ENCODE results near the gene TMEM187. TPM values are rescaled to one million over a fixed set of nuclear protein-coding genes. Genes with fewer than 3 reads are reported as not detected.

The TMEM187 gene
- total RNA-seq, result 4.3 TPM

DNA sequence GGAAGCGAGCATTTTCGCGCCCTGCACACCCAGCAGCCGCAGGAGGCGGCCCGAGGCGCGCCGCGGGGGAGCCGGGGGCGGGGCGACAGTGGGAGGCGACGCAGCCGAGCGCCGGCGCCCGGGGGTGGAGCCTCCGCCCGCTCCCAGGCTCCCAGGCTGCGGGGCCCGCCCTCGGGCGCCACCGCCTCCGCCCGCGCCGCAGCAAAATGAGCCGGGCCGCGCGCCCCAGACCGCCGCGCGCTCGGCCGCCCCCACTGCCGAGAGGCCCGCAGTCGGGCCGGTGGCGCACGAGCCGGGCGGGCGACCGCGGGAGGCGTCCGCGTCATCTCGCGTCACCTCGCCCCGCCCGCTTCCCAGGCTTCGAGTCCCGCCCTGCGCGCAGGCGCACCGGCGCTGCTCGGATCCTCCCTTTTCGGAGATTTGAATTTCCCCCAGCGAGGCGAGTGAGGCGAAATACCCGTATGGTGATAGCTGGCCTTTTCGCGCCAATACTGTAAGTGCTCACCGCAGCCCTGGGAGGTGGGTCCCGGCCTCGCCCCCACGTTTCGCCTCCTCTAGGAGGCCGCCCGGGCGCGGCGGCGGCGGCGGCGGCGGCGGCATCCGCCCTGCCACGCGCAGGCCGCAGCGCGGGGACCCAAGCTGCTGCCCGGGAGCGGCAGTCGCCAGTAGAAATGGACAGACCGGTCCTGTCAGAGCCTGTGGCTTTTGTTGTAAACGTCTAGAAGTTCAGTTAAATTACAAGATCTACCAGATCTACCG is at the start of gene TMEM187:
TSS of gene TMEM187 (plus strand) at position 387 of the 759 bp plus-strand sequence. CDS start 9,309 bp downstream, outside the sequence.

DNA sequence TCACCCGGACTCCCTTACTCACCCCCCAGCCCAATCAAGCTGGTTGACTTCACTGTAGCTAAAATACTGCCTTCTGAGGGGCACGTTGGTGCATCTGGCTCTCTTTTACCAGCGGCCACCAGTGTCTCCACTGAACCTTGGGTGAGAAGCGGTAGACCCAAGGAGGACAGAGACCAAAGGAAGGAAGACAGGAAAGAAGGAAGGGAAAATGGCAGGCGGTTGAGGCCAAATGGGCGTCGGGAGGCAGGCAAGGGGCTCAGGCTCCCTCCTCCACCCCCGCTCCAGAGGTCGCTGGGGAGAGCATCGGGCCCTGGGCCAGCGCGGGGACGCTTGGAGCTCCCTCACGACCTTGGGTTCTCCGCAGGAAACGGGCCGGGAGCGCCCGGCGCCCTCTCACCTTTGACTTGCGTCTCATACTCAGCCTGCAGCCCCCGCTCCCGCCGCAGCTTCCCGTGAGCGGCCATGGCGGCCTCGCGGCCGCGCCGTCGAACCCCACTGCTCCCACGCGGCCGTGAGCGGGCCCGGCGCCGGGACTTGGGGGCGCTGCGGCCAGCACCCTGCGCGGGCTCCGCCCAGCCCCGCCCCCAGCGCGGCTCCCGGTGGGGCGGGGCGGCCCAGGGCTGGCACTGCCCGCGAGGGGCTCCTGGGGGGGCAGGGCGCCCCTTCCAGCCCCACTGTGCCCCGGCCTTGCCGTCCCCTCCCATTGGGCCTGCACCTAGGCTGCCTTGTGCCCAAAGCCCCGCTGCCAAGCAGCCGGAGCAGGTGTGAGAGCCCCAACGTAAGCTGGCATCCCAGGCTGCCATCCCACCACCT is 46.6 kb upstream of the TMEM187 start, which contains the start of gene ARHGAP4:
TSS of gene ARHGAP4 (minus strand) at position 526 of the 813 bp plus-strand sequence. CDS start at position 464, 62 bp downstream.

DNA sequence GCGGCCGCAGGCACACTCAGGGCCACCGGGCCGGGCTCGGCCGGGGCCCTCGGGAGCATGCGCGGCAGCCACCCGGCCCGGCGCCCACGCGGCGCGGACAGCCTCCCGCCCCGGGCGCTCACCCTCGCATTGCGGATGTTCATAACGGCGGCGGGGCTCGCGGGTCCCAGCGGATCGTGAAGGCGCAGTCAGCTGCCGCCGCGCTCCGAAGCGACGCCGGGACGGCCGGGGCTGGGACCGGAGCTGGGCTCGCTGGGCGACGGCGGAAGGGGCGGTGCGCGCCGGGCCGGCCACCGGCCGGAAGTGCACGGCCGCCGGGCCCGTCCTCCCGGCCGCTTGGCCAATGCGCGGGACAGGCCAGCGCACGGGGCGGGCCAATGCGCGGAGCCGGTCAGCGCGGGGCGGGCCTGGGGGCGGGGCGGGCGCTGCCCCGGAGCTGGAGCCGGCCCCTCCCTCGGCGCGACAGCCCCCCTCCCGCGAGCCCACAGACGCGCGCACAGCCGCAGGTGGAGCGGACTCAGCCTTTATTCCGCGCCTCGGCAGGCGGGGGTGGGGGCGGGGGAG is 37.7 kb upstream of the TMEM187 start, which contains the start of gene NAA10:
TSS of gene NAA10 (minus strand) at position 276 of the 564 bp plus-strand sequence. CDS start at position 143, 133 bp downstream.

GRCh38 chrX:153944140-153944799 is 28.3 kb upstream of the TMEM187 start, which contains the start of gene RENBP:
RENBP (minus strand) TSS chrX:153944643; CDS start chrX:153944610, 33 bp downstream.

DNA sequence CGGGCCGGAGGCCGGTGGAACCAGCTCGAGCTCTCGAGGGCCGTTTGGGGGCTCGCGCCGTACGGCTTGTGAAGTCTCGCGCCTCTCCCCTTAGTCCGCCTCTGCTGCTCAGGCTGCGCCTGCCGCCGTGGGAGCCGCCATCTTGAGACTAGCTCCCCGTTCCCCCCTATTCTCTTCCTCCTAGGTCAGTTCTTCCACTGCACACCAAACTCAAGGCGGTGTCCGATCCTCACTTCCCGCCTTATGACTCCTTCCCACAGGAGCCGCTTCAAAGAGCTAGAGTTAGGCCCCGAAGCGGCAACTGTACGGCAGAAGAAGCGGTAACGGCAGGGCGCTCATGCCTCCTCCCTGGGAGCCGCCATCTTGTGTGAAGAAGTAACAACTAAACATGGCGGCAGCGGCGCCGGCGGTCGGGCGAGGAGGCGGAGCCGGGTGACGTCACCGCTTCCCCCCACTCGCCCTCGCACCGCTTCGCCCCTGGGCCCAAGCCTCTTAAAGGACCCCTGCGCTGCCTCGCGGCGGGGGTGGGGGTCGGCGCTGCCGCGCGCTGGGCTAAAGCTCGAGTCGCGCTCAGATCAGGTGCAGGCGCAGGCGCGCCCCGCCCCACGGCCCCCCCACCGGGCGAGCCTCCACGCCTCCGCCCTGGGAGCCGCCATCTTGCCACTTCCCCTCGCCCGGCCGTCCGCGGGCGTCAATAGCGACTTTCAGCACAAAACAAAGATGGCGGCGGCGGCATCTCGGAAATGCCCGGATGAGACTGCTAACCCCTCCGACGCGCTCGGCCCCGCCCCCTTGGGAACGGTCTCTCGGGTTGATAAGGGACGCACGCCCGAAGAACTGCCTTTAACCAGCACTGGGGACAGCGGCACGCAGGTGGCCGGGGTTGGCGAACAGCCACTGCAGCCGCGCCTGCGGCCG is 845 bp upstream of the TMEM187 start, which contains the start of gene HCFC1:
TSS of gene HCFC1 (minus strand) at position 369 of the 918 bp plus-strand sequence. CDS start 978 bp downstream, outside the sequence.

DNA sequence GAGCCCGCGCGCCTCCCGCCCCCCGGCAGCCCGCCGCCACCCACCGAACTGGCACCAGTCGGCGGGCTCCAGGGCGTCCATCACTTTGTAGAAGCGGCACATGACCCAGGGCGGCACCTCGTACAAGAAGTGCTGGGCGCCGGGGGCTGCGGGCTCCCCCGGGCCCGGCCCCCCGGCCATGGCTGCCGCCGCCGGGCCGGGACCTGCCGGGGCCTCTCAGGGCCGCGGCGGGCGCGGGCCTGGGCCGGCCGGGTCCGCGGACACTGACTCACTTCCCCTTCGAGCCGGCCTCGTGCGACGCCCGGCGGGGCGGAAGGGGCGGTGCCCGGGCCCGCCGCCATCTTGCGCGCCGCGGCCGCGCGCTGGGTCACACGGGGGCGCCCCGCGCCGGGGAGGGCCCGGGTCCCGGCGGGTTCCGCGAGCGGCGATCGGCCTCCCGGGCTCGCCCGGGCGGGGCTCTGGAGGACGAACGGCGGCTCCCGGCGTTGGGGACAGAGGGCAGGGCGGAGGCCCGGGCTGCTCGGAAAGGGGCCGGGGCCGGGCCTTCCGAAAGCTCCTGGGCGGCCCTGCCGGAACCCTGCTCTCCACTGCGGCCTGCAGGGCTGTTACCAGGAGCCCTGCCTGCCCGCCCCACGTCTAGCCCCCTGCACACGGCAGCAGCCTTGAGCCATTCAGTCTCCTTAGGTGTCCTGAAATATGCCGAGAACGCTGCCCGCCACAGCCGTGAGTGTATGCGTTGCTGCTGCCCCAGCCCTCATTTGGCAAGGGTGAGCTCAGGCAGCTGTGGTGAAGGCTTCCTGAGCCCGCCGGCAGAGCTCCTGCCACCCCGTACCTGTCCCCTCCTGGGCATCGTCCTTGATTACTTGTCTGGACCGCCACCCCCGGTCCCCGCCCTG is 47.3 kb downstream of the TMEM187 start, which contains the start of gene IRAK1:
TSS of gene IRAK1 (minus strand) at position 270 of the 896 bp plus-strand sequence. CDS start at position 180, 90 bp downstream.

Small RNAs within 50 kb of the gene (small RNA-seq; reads per million reads assigned to genes)
- gene MIR3202-1 (ENCODE audit: low replicate concordance), result not detected

Other genes with a start within 250 kb of the TMEM187 start
- gene BCAP31, start 248.4 kb upstream of the TMEM187 start, total RNA-seq, result 94.9 TPM
- gene ABCD1, start 247.9 kb upstream of the TMEM187 start, total RNA-seq, result 10.8 TPM
- gene PLXNB3, start 208.5 kb upstream of the TMEM187 start, total RNA-seq, result 2.5 TPM
- gene SRPK3, start 191.7 kb upstream of the TMEM187 start, total RNA-seq, result 15.1 TPM
- gene IDH3G, start 178.4 kb upstream of the TMEM187 start, total RNA-seq, result 70.3 TPM
- gene SSR4, start 178.1 kb upstream of the TMEM187 start, total RNA-seq, result 91.8 TPM
- gene PDZD4, start 142.2 kb upstream of the TMEM187 start, total RNA-seq, result 10.6 TPM
- gene L1CAM, start 86.6 kb upstream of the TMEM187 start, total RNA-seq, result 38.7 TPM
- 4.1 TPM for gene AVPR2, start 68.1 kb upstream of the TMEM187 start, total RNA-seq
- gene ARHGAP4, start 46.5 kb upstream of the TMEM187 start, total RNA-seq, result 54.8 TPM
- 47.4 TPM for gene NAA10, start 37.7 kb upstream of the TMEM187 start, total RNA-seq
- gene RENBP, start 28.1 kb upstream of the TMEM187 start, total RNA-seq, result 13.3 TPM
- 56.3 TPM for gene HCFC1, start 936 bp upstream of the TMEM187 start, total RNA-seq
- gene IRAK1, start 47.1 kb downstream of the TMEM187 start, total RNA-seq, result 32.6 TPM
- gene MECP2, start 125.0 kb downstream of the TMEM187 start, total RNA-seq, result 30.7 TPM
- not detected for gene OPN1LW, start 171.5 kb downstream of the TMEM187 start, total RNA-seq
- not detected for gene OPN1MW, start 209.8 kb downstream of the TMEM187 start, total RNA-seq
- gene OPN1MW2, start 247.0 kb downstream of the TMEM187 start, total RNA-seq, result not detected